GM21423 (cell line): ENCODE data around the gene CST7.

Experiments
- ATAC-seq: cut with Tn5 transposase; IDR thresholded peaks from one replicate; pipeline ENCODE4 v1.9.1; 2021; ENCODE audit warnings: mild to moderate bottlenecking, moderate library complexity; ENCODE audit not compliant: unreplicated experiment

The CST7 gene

DNA sequence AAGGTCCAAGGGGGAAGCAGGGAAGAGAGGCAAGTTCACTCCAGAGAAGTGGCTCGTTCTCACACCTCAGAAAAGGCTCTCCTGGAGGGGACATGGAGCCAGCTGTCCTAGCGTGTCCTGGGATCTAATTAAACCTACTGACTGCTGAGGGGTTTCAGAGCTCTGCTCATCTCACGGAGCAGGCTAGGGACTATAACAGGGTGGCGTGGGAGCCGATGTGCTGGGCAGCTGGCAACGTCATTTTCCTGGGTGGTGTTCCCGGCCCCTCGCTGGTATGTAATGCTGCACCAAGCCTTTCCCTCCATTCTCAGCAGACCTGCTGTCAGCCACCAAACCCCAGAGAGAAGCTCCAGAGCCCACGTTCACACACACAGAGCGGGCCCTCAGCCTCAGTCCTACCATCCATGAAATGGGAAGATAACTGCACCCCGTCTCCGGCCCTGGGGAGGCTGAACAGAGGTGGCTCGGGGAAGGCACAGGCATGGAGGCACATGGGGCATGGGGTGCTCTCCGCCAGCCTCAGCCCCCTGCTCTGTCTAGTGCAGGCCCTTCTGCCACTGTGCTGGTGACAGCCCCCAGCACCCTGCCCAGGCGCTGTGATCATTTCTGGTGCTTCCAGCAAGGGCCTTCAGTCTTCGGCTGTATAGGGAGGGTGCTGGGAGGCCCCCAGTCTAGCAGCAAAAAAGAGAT, 1.9 kb downstream of the CST7 start:
- no peak for ATAC-seq

DNA sequence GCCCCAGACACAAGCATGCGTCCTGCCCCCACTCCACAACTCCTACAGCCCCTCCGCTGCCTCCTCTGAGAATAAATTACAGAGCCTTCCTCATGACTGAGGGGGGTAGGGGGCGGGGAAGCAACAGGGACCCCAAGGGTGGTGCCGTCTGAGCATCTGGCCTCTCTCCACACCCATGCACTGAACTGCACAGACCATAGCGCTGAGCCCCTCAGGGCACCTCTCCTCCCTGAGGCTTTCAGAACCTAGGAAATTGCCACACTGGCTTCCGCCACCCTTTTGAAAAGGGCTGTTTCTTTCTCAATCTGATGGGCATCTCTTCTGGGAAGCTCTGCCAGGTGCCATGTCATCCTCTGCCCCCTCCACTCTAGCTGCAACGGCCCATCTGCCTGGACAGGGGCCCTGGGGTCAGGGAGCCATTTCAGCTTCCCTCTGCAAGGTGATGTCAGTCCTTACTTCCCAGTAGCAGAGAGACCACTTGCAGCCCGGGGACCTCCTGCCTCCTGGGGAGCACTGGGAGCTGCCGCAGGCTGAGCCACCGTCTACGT, 2.5 kb downstream of the CST7 start:
- no peak for ATAC-seq

DNA sequence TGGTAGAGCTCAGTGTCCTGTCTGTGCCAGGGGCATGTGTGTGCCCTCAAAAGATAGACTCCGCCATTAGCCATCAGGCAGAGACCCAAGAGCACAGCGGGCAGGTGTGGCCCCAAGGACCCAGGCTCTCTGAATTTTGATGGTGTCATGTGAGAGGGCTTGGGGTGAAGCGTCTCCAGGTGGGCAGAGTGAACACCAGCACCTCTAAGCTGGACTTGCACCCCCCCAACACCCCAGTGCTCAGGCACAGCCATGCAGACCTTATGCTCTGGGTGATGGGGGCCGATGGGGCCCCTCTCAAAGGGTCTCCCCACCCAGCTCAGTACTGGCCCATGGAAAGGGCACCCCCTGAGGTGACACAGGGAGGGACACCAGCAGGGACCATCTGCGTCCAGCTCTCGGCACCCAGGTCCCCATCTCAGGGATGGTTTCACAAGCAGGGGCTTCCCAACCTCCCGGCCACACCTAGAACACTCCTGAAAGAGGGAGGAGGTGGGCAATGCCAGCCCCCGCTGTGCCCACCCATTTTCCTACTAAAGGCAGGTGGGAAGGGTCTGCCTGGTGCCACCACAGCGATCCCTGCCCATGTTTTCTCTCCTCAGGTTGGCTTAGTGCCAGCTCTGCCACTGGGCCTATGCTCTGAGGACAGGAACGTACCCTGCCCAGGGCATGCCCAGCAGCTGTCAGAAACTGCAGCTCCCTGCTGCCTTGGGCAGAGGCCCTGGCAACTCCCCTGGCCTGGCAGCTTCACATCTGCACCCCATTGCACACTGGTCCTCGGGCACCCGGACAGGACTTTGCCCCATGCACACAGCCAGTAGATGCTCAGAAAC, 3.5 kb downstream of the CST7 start:
- ATAC-seq = no peak

DNA sequence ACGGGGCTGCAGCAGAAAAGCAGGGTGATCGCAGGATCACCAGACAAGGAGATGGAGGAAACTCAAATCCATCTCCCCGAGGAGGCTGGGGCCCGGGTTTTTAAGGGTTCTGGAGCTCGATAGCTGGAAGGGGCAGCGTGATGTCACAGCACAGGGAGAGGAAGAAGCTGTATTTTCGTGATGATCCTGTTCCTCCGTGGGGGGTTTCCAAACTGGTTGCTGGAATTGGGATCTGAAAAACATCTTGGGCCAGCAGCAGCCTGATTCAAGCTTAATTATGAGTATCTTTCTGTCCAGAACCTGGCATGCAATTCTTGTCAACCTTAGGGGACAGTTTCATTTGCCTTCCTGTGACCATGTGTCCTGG, 4.1 kb downstream of the CST7 start:
- ATAC-seq = no peak

DNA sequence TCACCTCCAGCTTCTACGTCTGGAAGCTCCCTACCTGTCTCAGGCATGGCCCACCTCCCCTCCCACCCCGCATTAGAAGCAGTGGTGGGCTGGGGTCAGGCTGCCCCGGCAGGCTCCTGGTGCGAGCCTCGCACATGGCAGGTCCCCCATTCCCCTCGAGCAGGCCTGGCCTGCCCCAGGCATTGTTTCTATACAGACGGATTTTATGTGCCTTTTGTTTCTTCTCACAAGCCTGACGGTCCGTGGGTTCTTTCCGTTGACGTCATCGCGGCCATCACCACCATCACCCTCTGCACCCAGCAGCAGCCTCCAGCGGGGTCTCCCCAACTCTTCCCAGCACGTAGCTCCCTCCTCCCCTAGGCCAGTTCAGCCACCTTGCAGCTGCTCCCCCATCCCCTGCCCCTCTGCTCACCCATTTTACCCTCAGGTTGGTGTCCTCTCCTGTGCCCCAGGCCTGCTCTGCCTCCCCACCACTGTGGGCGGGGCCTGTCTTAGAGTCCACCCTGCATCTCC, 4.6 kb downstream of the CST7 start:
- no peak for ATAC-seq

DNA sequence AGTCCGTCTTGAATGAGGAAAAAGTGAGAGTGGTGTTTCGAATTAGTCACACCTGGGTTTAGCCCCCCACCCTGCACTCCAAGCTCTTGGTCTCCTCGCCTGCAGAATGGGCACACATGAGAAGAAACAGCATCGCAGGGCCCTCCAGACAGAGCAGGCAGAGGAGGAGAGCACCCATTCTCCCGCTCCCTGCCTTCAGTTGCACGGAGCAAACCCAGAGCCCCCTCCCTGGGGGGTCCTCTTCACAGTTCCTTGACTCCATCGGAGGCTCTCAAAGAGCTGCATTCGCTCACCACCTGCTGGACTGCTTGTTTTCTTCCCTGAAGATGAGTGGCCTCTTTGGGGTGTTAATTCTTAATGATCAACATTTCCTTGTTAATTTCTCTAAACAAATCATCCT, 5.1 kb downstream of the CST7 start:
- no peak for ATAC-seq

DNA sequence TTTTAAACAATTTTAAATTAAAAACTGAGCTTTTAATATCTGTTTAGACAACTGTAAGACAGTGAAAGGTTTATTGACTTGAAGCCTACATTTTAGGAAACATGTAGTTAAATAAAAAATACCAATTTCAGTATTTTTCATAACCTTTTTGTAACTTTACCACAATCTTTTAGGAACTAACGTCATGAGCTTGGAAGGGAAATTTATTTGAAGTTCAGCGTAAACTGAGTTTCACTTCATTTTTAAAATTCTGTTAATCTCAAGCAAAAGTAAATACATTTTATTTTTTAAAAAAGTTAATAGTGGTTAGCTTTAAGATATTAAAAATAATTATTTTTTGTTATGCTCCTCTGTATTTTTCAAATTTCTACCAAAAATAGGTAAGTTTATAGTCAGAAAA, 5.5 kb downstream of the CST7 start:
- ATAC-seq = no peak

DNA sequence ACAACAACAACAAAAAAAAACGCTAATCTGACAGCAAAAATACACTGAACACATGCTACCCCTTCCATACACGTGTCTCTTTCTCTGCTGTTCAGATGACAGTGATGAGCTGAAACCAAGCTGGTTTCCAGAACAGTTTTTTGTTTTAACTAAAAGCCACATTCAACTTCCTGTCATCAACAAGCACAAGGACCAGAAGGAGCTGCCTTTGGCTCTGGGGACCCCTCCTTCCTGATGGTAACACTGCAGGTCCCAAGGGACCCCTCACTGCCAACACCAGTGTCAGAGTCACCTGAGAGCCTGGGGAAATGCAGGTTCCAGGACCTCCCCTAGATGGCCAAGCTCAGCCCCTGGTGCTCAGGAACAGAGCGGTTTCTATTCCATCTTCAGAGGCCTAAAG, 6.0 kb downstream of the CST7 start:
- ATAC-seq = peak; percentile 82

DNA sequence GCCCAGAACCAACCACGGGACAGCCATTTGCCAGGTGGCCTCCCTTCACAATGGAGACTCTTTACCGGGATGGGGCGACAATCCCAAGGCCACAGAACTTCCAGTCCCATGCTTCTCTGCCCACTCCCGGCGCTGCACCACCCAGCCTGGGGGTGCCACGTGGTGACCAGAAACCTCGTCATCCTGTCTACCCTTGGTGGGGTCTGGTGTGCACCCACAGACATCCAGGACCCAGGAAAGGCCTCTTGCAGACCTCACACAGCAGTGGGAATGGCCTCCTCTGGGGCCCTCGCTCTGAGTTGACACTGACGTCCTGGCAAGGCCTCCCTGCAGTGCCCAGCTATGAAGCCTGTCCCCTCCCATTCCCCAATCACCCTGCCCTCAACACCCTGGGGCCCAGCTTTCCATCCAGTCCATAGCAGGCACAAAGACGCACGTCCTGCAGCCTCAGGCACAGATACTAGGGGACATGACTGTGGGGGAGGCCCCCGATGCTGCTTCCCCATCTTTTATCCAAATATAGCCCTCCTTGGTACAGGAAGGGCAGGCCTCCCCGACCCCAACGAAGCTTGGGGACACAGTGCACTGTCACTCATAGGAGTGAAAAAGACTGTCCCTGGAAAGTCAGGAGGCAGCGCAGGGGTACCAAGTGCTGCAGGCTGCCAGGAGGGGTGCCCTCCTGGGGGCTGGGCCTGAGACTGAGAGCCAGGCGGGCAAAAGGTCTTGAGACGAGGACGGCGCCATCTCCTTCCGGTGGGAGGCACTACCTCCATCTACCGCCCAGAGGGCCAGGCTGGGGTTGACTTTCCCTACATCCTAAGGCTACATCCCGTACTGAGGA, 7.2 kb downstream of the CST7 start:
- ATAC-seq = no peak

DNA sequence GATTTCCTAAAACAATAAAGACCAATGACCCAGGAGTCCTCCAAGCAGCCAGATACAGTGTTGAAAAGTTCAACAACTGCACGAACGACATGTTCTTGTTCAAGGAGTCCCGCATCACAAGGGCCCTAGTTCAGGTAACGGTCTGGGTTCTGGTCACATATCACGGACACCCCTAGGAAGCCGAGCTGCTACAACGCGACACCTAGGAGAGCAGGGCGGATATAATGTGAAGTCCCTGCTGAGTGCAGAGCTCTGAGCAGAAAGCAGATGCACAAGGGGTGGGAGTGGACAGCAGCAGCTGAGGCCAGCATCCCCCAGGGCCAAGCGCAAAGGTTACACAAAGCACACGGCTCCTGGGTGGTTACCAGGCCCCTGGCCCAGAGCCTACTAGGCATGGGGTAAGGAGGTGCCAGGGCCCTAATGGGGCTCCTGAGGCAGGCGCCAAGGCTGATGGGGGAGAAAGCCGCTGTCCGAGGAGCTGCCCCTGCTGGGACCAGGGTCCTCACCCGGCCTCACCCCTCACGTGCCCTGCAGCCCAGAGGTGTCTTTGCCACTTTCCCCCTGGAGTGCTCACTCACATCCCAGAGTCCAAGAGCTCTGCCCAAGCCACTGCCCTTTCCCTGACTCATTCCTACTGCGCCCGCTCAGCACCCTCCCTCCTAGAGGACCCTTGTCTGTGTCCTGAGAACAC, 8.4 kb downstream of the CST7 start:
- ATAC-seq = no peak

DNA sequence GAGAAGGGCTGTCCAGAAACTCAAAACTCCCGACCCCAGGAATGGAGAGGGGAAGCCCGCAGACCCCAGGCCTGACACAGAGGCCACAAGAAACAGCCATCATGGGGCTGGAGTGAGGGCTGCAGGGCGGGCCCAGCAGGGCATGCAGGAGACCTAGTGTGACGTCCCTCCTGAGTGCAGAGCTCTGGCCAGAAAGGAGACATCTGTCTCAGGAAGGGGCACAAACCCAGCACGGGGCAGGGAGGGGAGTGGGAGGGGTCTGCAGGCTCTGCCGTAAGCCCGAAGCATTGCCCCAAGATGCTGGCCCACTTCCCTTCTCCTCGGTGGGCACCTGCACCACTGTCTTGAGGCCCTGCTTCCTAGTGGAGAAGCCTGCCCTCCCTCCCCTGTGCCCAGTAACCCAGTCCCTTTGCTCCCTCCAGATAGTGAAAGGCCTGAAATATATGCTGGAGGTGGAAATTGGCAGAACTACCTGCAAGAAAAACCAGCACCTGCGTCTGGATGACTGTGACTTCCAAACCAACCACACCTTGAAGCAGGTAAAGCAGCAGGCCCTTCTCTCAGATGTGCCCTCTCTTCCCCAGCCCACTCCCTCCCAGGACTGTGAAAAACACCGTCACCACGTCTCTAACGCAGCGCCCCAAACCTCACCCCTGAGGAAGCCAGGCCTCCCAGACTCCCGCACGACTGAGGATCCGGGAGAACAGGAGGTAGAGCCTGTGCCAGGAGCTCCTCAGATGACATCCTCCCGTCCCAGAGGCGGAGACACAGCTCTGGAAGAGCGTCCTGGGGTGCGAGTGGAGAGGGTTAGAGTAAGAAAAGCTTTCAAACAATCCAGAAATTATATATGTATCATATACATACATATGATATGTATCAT, 9.7 kb downstream of the CST7 start:
- ATAC-seq = no peak

DNA sequence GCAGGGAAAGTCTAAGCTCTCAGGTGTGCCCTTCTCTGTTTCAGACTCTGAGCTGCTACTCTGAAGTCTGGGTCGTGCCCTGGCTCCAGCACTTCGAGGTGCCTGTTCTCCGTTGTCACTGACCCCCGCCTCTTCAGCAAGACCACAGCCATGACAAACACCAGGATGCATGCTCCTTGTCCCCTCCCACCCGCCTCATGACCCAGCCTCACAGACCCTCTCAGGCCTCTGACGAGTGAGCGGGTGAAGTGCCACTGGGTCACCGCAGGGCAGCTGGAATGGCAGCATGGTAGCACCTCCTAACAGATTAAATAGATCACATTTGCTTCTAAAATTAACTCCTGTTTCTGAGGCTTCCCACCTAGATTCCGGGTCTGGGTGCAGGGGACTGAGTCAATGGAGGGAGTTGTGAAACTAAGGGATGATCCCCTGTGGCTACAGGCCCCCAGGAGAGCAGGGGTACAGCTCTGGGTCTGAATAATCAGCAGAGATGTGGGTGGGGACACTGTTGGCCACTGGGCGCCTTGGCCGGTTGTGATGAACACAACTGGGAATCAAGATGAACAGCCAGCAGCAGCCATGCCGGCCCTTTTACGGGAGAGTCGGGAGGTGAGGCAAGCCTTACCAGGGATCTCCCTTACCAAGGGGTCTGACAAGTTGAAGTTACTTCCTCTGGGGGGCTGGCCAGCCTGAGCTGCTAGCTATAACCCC, 10.7 kb downstream of the CST7 start:
- ATAC-seq = no peak

DNA sequence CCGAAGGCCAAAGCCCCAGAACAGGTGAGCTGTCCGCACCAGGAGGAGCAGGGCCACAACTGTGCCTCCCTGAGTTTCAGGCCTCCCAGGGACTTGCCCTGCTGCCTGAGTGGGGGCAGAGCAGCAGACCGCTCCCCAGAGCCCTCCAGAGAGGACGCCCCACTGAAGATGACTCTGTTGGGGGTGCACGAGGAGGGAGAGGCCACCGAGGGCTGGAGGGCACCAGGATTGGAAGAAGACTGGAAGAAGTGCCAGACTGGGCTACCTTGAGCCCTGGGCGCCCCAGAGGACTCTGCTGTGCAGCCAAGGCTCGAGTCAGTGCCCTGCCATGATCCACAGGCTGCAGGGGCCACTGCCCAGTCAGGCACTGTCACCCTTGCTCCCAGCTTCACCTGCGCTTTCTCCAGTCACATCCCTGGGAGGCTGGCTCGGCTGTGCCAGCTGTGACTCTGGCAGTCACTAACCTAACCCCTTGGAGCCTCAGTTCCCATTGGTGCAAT, 11.3 kb downstream of the CST7 start:
- no peak for ATAC-seq

DNA sequence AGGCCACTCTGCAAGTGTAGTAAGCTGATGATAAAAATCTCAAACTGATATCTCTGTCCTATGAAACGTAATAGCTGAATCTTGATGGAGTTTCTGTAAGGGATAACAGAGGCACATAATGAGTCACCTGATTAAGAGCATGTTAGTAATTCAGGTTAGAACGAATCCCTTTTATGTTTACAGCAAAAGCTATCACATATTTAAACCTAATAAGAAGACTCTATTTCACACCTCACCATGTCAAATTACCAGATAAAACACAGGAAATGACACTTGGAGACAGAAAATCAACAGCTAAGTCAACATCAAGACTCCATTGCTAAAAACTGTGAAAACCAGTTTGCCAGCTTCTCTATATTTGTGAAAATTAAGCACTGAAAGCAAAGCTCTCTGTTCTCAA, 11.8 kb downstream of the CST7 start:
- ATAC-seq = no peak

DNA sequence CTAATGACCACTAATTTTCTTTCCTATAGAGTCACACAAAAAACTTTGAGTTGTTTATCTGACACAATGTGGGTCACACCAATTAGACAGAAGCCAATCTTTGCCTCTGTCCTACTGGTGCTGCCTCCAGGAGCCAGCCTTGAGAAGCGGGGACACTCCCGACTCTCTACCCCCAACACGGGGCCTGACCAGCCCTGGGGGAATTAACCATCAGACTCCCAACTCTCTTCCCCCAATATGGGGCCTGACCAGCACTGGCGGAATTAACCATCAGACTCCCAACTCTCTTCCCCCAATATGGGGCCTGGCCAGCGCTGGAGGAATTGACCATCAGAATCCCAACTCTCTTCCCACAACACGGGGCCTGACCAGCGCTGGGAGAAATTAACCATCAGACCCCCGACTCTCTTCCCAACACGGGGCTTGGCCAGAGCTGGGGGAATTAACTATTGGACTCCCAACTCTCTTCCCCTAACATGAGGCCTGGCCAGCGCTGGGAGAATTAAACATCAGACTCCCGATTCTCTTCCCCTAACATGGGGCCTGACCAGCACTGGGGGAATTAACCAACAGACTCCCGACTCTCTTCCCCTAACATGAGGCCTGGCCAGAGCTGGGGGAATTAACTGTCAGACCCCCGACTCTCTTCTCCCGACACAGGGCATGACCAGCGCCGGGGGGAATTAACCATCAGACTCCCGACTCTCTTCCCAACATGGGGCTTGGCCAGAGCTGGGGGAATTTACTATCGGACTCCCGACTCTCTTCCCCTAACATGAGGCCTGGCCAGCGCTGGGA, 12.5 kb downstream of the CST7 start:
- ATAC-seq = no peak

DNA sequence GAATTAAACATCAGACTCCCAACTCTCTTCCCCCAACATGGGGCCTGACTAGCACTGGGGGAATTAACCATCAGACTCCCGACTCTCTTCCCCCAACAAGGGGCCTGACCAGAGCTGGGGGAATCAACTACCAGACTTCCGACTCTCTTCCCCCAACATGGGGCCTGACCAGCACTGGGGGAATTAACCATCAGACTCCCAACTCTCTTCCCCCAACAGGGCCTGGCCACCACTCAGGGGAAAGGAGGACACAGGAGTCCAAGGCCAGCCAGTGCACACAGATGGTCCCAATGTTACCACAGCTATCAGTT, 13.1 kb downstream of the CST7 start:
- ATAC-seq = no peak

DNA sequence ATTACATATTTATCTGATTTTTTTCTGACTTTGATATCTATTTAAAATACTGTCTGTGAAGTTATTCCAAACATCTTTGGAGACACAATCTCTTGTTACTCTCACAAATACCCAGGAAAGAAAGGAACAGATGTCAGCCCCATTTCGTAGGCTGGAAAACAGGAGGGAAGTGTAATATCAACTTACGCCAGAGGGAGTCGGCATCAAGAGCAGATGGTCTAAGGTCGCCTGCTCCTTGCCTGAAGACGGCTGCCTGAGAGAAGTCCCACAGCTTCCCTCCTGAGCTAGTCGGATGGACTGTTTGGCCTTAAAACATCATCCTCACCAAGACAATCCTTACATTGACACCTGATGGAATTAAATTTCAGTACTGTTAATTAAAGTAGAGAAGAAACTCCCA, 13.4 kb downstream of the CST7 start:
- ATAC-seq = no peak
